ENCODE data around the gene DEDD2. TPM values are rescaled to one million over a fixed set of nuclear protein-coding genes. Genes with fewer than 3 reads are reported as not detected.

The DEDD2 gene
- total RNA-seq, 3 donors from 2014 or later (not counting 1 experiment from before 2014, with no cell fraction given), result 83.2 to 110 (median 83.7) TPM

GRCh38 chr19:42175952-42176648, 41.4 kb downstream of the DEDD2 start:
- peak overlapping the region; percentile 42 for H3K4me3 ChIP-seq (ENCODE audit: low read length)
- H3K27me3 ChIP-seq (ENCODE audit: control insufficient read depth, insufficient read depth, low read length), result peaks cover 36% of the 10 kb centered on the region
- no peaks in the 10 kb centered on the region for H3K9me3 ChIP-seq (ENCODE audit: control insufficient read depth, insufficient read depth, low read length)
- 2% methylated on average over 31 of the region's 34 CpGs for WGBS (ENCODE audit: insufficient coverage)
- H3K27ac Mint-ChIP-seq, result peak overlapping the region in 1 of 2 donors; percentile 78
- DNase-seq (peak in 1 of 2 donors; percentile 51), ATAC-seq (peak; percentile 30 to 46 (median 37))
- TF ChIP-seq, protein P1, sequence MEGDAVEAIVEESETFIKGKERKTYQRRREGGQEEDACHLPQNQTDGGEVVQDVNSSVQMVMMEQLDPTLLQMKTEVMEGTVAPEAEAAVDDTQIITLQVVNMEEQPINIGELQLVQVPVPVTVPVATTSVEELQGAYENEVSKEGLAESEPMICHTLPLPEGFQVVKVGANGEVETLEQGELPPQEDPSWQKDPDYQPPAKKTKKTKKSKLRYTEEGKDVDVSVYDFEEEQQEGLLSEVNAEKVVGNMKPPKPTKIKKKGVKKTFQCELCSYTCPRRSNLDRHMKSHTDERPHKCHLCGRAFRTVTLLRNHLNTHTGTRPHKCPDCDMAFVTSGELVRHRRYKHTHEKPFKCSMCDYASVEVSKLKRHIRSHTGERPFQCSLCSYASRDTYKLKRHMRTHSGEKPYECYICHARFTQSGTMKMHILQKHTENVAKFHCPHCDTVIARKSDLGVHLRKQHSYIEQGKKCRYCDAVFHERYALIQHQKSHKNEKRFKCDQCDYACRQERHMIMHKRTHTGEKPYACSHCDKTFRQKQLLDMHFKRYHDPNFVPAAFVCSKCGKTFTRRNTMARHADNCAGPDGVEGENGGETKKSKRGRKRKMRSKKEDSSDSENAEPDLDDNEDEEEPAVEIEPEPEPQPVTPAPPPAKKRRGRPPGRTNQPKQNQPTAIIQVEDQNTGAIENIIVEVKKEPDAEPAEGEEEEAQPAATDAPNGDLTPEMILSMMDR (IDR thresholded peaks at IDR 0.05), result no peak
- peaks cover 7 to 12% of the 10 kb centered on the region in 2 donors for H3K27me3 Mint-ChIP-seq (ENCODE audit: low read depth in 2 of 2)
- H3K4me3 Mint-ChIP-seq, result peak overlapping the region; percentile 97
- H3K27ac ChIP-seq (ENCODE audit: low read length), result no peak overlapping the region
- H3K4me1 ChIP-seq (ENCODE audit: control insufficient read depth, insufficient read depth, low read length), result peaks cover 18% of the 10 kb centered on the region
- H3K9me3 Mint-ChIP-seq, result no peaks in the 10 kb centered on the region
- peaks cover 7 to 17% of the 10 kb centered on the region in 2 donors for H3K4me1 Mint-ChIP-seq
- no peaks in the 10 kb centered on the region for H3K36me3 Mint-ChIP-seq
- intact Hi-C loops (cut with micrococcal nuclease), result loop anchor here (5.0 kb wide), 1 partner anchor 121 kb away; no protein-coding TSS in a partner anchor
- no peaks in the 10 kb centered on the region for H3K36me3 ChIP-seq (ENCODE audit: control insufficient read depth, insufficient read depth, low read length)

GRCh38 chr19:42174958-42175734, 42.3 kb downstream of the DEDD2 start:
- Mint-ChIP-seq H3K4me3 (peak overlapping the region; percentile 97), H3K27ac (no peak overlapping the region), H3K4me1 (peaks cover 7 to 17% of the 10 kb centered on the region in 2 donors), H3K9me3 (no peaks in the 10 kb centered on the region), H3K36me3 (no peaks in the 10 kb centered on the region), H3K27me3 (ENCODE audit: low read depth in 2 of 2) (peaks cover 7 to 12% of the 10 kb centered on the region in 2 donors)
- intact Hi-C loops (cut with micrococcal nuclease), result loop anchor here (5.0 kb wide), 1 partner anchor 122 kb away; no protein-coding TSS in a partner anchor
- Histone ChIP-seq H3K4me1 (ENCODE audit: control insufficient read depth, insufficient read depth, low read length) (peaks cover 18% of the 10 kb centered on the region), H3K27ac (ENCODE audit: low read length) (no peak overlapping the region), H3K9me3 (ENCODE audit: control insufficient read depth, insufficient read depth, low read length) (no peaks in the 10 kb centered on the region), H3K4me3 (ENCODE audit: low read length) (no peak overlapping the region), H3K27me3 (ENCODE audit: control insufficient read depth, insufficient read depth, low read length) (peaks cover 36% of the 10 kb centered on the region), H3K36me3 (ENCODE audit: control insufficient read depth, insufficient read depth, low read length) (no peaks in the 10 kb centered on the region)
- no peak for DNase-seq
- TF ChIP-seq, protein P1 (IDR thresholded peaks at IDR 0.05), result no peak
- no peak for ATAC-seq
- WGBS (ENCODE audit: insufficient coverage), result 70% methylated on average over 6 of the region's 6 CpGs

DNA sequence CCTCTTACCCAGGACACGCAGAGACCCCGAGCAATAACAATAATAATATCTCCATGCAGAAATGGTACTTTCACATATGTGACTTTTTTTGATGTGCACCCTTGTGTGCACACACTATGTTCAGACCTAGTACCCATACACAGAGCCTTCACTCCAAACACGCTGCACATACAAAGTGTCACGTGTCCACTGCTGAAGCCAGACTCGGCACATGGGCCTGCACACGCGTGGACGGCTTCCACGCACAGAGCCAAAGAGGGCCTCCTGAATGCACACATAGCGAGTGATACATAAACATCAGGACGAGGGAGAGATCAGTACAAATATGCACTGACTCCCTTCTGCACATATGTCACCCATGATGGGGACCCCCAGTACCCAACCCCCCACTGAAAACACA, 43.3 kb downstream of the DEDD2 start:
- Histone ChIP-seq H3K4me3 (ENCODE audit: low read length) (no peak overlapping the region), H3K36me3 (ENCODE audit: control insufficient read depth, insufficient read depth, low read length) (no peaks in the 10 kb centered on the region), H3K27ac (ENCODE audit: low read length) (no peak overlapping the region), H3K4me1 (ENCODE audit: control insufficient read depth, insufficient read depth, low read length) (peaks cover 18% of the 10 kb centered on the region), H3K27me3 (ENCODE audit: control insufficient read depth, insufficient read depth, low read length) (peaks cover 31% of the 10 kb centered on the region), H3K9me3 (ENCODE audit: control insufficient read depth, insufficient read depth, low read length) (no peaks in the 10 kb centered on the region)
- H3K36me3 Mint-ChIP-seq, result no peaks in the 10 kb centered on the region
- TF ChIP-seq, protein P1 (IDR thresholded peaks at IDR 0.05), result no peak
- intact Hi-C loops (cut with micrococcal nuclease), result no loop called here
- no peak overlapping the region for H3K4me3 Mint-ChIP-seq
- peaks cover 7 to 17% of the 10 kb centered on the region in 2 donors for H3K4me1 Mint-ChIP-seq
- H3K27me3 Mint-ChIP-seq (ENCODE audit: low read depth in 2 of 2), result peaks cover 7 to 12% of the 10 kb centered on the region in 2 donors
- H3K27ac Mint-ChIP-seq, result no peak overlapping the region
- H3K9me3 Mint-ChIP-seq, result no peaks in the 10 kb centered on the region
- 94% methylated on average over 11 of the region's 11 CpGs for WGBS (ENCODE audit: insufficient coverage)
- no peak for ATAC-seq
- DNase-seq, result no peak

Data from natural killer cell (primary cell).